Erythroblast (primary cell): ENCODE results near the gene AJM1.
"Not testable (repeated sequence)": the region's sequence is repeated elsewhere in the genome, so short reads cannot be mapped to it uniquely, and the experiment has no call there.

Experiments used
- DNase-seq, 2 experiments: peaks; one replicate each; lab custom pipeline; 2025; lab: John Stamatoyannopoulos, UW
- GATA1 ChIP-seq: IDR thresholded peaks from 2 replicates; pipeline ENCODE4 v1.6.1; 2011; ENCODE audit warnings: low read depth, mild to moderate bottlenecking, control low read depth, low read length, moderate library complexity
- POLR2A ChIP-seq: IDR thresholded peaks from 2 replicates; pipeline ENCODE4 v1.6.1; 2011; ENCODE audit warnings: mild to moderate bottlenecking, low read length

Gene AJM1

GRCh38 chr9:136858844-136859757 is 16.8 kb downstream of the AJM1 start:
- no peak for TF ChIP-seq GATA1
- no peak for TF ChIP-seq POLR2A
- DNase-seq = peak; percentile 48 to 53

- DNase-seq = no peak
- TF ChIP-seq GATA1 (no peak), POLR2A (no peak)
Measured at GRCh38 chr9:136860529-136860928, 18.3 kb downstream of the AJM1 start.

- TF ChIP-seq POLR2A (peak; percentile 17), GATA1 (no peak)
- no peak for DNase-seq
Measured at GRCh38 chr9:136860933-136861873, 18.9 kb downstream of the AJM1 start.

- TF ChIP-seq GATA1 (no peak), POLR2A (no peak)
- no peak for DNase-seq
Measured at GRCh38 chr9:136861874-136862457, 19.7 kb downstream of the AJM1 start.

GRCh38 chr9:136862849-136863622 is 20.8 kb downstream of the AJM1 start:
- TF ChIP-seq POLR2A = no peak
- no peak for TF ChIP-seq GATA1

GRCh38 chr9:136863623-136864273 is 21.5 kb downstream of the AJM1 start:
- no peak for TF ChIP-seq GATA1
- TF ChIP-seq POLR2A = no peak
- DNase-seq = no peak

More at GRCh38 chr9:136862849-136863622, 20.8 kb downstream of the AJM1 start:
- DNase-seq = no peak

GRCh38 chr9:136865041-136865767 is 22.9 kb downstream of the AJM1 start:
- DNase-seq = no peak

GRCh38 chr9:136865768-136866103 is 23.5 kb downstream of the AJM1 start:
- no peak for TF ChIP-seq GATA1
- TF ChIP-seq POLR2A = no peak

More at GRCh38 chr9:136865041-136865767, 22.9 kb downstream of the AJM1 start:
- TF ChIP-seq GATA1 = no peak
- no peak for TF ChIP-seq POLR2A

GRCh38 chr9:136866898-136867421 is 24.7 kb downstream of the AJM1 start:
- not testable (repeated sequence) for DNase-seq

More at GRCh38 chr9:136865768-136866103, 23.5 kb downstream of the AJM1 start:
- DNase-seq = no peak

- TF ChIP-seq GATA1 (no peak), POLR2A (no peak)
- no peak for DNase-seq
Measured at GRCh38 chr9:136867480-136867879, 25.2 kb downstream of the AJM1 start.

- TF ChIP-seq GATA1 = no peak
- no peak for TF ChIP-seq POLR2A
- DNase-seq = no peak
Measured at GRCh38 chr9:136867917-136868316, 25.6 kb downstream of the AJM1 start.
